ENCODE measurements around the gene P3H3.
"Not testable (repeated sequence)": the region's sequence is repeated elsewhere in the genome, so short reads cannot be mapped to it uniquely, and the experiment has no call there.

The P3H3 gene

GRCh38 chr12:6866920-6867412 is 38.8 kb downstream of the P3H3 start:
- no peak for DNase-seq (ENCODE audit: low spot score)

DNA sequence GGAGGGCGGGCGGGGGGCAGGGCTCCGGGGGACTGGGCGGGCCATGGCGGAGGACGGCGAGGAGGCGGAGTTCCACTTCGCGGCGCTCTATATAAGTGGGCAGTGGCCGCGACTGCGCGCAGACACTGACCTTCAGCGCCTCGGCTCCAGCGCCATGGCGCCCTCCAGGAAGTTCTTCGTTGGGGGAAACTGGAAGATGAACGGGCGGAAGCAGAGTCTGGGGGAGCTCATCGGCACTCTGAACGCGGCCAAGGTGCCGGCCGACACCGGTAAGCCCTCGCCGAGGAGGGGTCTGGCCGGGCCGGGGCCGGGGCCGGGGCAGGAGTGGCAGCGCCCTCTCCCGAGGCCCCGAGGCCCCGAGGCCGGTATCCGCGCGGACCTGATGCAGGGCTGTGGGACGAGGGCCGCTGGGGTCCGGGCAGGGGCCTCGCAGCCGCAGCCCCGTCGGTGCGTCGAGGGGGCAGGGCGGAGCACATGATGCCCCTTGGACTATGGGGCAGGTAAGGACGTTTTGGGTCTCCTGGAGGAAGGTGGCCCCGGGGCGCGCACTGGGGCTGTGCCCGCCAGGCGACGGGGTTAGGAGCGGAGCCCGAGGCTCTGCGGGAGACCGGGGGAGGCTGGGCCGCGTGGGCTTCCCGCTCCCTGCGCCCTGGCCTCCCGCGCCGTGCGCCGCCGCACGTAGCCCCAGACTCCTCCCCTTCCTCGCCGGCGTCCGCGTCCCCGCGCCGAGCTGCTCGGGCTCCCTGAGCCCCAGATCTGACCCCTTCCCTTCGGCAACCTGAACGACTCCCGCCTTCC is 39.4 kb downstream of the P3H3 start, which contains the start of gene TPI1:
TPI1 (plus strand) TSS at position 119 of the 798 bp plus-strand sequence; CDS start at position 155, 36 bp downstream.
- DNase-seq (ENCODE audit: low spot score): peak; percentile 82

- no peak for DNase-seq (ENCODE audit: low spot score)
Measured at GRCh38 chr12:6868211-6869048, 40.2 kb downstream of the P3H3 start.

- peak; percentile 89 for DNase-seq (ENCODE audit: low spot score)
Measured at GRCh38 chr12:6869049-6870021, 41.1 kb downstream of the P3H3 start.

GRCh38 chr12:6870304-6870703 is 42.1 kb downstream of the P3H3 start:
- DNase-seq (ENCODE audit: low spot score): not testable (repeated sequence)

- DNase-seq (ENCODE audit: low spot score): peak; percentile 73
Measured at GRCh38 chr12:6871052-6871957, 43.1 kb downstream of the P3H3 start.

DNA sequence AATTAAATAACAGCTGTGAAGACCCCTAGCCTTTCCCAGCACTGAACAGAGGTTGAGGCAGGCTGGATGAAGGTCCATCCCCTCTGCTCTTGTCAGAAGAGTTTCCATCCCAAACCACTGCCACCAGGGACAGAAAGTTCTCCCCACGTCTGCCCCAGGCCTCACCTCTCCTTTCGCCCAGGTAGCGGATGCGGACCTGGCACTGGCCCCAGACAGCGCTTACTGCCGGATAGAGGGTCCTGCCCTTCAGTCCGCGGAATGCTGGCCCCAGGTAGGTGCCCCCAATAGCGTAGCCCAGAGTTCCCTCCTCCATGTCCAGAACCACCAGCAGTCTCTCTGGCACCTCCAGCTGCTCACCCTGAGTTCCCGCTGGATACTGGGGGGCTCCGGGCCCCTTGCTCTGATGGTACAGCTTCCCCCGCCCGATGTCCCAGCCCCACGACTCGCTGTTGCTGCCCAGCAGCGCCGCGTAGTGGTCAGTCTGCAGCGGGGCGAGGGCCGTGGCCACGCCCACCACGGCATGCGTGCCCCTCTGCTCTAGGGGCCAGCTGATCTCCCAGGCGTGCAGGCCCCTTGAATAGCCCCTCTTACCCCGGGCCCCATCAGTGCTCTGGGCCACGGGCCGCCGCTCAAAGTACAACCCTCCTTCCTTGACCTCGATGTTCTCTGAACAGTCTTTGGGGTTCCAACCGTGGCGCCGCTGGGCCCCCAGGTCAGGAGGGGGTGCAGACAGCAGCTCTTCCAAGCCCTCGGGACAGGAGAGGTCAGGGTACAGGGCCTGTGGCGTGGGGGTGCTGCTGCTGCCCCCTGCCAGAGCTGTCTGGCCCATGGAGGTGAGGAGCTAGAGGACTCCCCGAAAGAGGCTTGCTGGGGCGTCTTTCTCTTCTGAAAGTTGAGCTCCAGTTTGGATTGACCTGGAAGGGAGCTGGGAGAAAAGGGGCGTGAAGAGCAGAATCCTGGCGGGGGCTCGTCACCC is 44.2 kb downstream of the P3H3 start:
- DNase-seq (ENCODE audit: low spot score): peak; percentile 78

DNA sequence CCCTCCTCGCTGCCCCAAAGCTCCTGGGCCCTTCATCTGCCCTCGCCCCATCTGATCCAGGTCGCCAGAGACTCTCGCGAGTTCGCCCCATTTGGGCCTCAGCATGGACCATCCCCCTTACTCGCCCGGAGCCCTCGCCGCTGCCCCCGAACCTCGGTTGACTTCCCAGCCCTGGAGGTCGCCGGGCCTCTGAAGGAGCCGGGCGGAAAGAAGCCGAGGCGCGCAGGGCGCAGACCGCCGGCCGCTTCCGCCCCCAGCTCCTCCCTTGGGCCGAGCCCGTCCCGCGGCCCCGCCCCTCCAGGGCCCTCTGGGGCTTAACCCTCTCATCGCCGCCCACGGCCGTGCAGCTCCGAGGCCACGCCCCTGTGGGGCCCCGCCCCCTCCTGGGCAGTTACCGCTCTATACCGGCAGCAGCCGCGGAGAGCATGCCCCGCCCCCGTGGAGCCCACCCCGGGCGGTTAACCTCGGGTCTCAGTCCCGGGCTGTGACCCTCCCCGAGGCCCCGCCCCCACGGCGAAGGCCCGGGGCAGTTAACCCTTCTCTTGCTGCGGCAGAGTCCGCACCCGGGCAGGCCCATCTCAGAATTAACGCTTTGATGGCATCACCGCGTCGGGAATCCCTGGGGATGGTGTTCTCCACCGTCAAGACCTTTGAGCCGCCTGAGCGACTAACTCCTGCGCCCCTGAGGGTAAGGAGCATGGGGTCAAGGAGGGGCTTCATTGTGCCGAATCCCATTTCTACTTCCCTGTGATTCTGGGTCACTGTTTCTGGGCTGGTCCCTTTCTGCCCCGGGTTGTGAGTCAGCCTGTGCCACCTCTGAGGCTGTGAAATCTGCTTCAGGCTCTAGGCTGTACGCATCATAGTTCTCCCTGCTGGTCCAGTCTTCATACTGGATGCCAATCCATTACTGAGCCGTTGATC is 45.1 kb downstream of the P3H3 start, which contains the start of gene SPSB2:
SPSB2 (minus strand) TSS at position 210 of the 921 bp plus-strand sequence. CDS start 402 bp downstream, outside the sequence.
- peak; percentile 98 for DNase-seq (ENCODE audit: low spot score)

DNA sequence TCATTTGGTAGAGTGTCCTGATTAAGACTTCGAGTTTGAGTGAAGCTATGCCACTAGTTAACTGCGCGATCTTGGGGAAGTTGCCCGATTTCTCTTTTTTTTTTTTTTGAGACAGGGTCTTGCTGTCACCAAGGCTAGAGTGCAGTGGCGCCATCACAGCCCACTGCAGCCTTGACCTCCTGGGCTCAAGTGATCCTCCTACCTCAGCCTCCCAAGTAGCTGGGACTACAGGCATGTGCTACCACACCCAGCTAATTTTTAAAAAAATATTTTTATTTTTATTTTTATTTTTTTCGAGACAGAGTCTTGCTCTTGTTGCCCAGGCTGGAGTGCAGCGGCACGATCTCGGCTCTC is 45.8 kb downstream of the P3H3 start:
- DNase-seq (ENCODE audit: low spot score): not testable (repeated sequence)

GRCh38 chr12:6879824-6880223 is 51.6 kb downstream of the P3H3 start:
- not testable (repeated sequence) for DNase-seq (ENCODE audit: low spot score)

GRCh38 chr12:6883252-6883651 is 55.0 kb downstream of the P3H3 start:
- no peak for DNase-seq (ENCODE audit: low spot score)

DNA sequence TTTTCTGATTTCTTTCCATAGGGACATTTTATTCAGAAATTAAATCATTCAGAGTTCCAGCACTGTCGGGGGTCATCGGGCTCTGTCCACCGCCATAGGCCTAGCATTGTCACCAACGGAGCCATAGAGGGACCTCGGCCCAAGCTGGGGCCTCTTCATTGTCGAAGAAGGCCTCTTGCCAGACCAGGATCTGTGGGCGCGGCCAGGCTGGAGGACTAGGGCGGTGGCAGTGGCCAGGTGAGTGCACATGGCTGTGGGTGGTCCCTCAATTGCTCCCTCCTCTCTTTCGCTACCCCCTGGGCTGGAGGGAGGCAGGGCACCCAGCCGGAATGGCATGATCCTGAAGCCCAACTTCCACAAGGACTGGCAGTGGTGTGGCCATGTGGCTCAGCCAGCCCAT is 55.5 kb downstream of the P3H3 start:
- no peak for DNase-seq (ENCODE audit: low spot score)

GRCh38 chr12:6884539-6884938 is 56.3 kb downstream of the P3H3 start:
- DNase-seq (ENCODE audit: low spot score): no peak

GRCh38 chr12:6886206-6886999 is 58.2 kb downstream of the P3H3 start:
- not testable (repeated sequence) for DNase-seq (ENCODE audit: low spot score)

GRCh38 chr12:6887460-6887859 is 59.3 kb downstream of the P3H3 start:
- DNase-seq (ENCODE audit: low spot score): no peak

GRCh38 chr12:6888360-6888759 is 60.2 kb downstream of the P3H3 start:
- no peak for DNase-seq (ENCODE audit: low spot score)

DNA sequence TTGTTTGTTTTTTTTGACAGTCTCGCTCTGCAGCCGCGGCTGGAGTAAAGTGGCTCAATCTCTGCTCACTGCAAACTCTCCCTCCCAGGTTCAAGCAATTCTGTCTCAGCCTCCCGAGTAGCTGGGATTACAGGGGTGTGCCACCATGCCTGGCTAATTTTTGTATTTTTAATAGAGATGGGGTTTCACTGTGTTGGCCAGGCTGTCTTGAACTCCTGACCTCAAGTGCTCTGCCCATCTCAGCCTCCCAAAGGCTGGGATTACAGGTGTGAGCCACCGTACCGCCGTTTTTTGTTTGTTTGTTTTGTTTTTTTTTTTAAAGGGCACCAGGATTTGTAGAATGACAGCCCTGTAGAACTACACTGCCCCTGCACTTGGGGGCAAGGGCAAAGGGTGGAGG is 60.6 kb downstream of the P3H3 start:
- DNase-seq (ENCODE audit: low spot score): not testable (repeated sequence)

Data from SW480 (cell line).